ENCODE measurements around the gene ATXN3L.
"Not testable (repeated sequence)": the region's sequence is repeated elsewhere in the genome, so short reads cannot be mapped to it uniquely, and the experiment has no call there.

ATXN3L gene

GRCh38 chrX:13304052-13304451 is 15.8 kb downstream of the ATXN3L start:
- no peak for DNase-seq

GRCh38 chrX:13303248-13303647 is 16.6 kb downstream of the ATXN3L start:
- DNase-seq: not testable (repeated sequence)

GRCh38 chrX:13298836-13299235 is 21.0 kb downstream of the ATXN3L start:
- DNase-seq: no peak

- DNase-seq: no peak
These were observed 24.0 kb downstream of the ATXN3L start for GRCh38 chrX:13295841-13296240.

- DNase-seq: no peak
These were observed 26.2 kb downstream of the ATXN3L start for GRCh38 chrX:13293700-13294099.

GRCh38 chrX:13290891-13291614 is 28.8 kb downstream of the ATXN3L start:
- DNase-seq: no peak

- no peak for DNase-seq
These were observed 31.2 kb downstream of the ATXN3L start for GRCh38 chrX:13288671-13289070.

- DNase-seq: no peak
These were observed 32.0 kb downstream of the ATXN3L start for GRCh38 chrX:13287816-13288215.

- DNase-seq: no peak
These were observed 34.2 kb downstream of the ATXN3L start for GRCh38 chrX:13285693-13286092.

- DNase-seq: no peak
These were observed 34.6 kb downstream of the ATXN3L start for GRCh38 chrX:13285229-13285628.

GRCh38 chrX:13284570-13284969 is 35.3 kb downstream of the ATXN3L start:
- no peak for DNase-seq

GRCh38 chrX:13283950-13284546 is 35.8 kb downstream of the ATXN3L start:
- DNase-seq: no peak

GRCh38 chrX:13283512-13283911 is 36.3 kb downstream of the ATXN3L start:
- DNase-seq: no peak

GRCh38 chrX:13281289-13281688 is 38.6 kb downstream of the ATXN3L start:
- no peak for DNase-seq

- DNase-seq: no peak
These were observed 40.4 kb downstream of the ATXN3L start for GRCh38 chrX:13279279-13280018.

GRCh38 chrX:13277539-13277938 is 42.3 kb downstream of the ATXN3L start:
- DNase-seq: no peak

- no peak for DNase-seq
These were observed 42.9 kb downstream of the ATXN3L start for GRCh38 chrX:13276991-13277390.

GRCh38 chrX:13275031-13275430 is 44.8 kb downstream of the ATXN3L start:
- DNase-seq: no peak

- no peak for DNase-seq
These were observed 47.4 kb downstream of the ATXN3L start for GRCh38 chrX:13272426-13272825.

- DNase-seq: no peak
These were observed 48.3 kb downstream of the ATXN3L start for GRCh38 chrX:13271511-13271910.

GRCh38 chrX:13270360-13270759 is 49.5 kb downstream of the ATXN3L start:
- DNase-seq: no peak

- no peak for DNase-seq
These were observed 51.0 kb downstream of the ATXN3L start for GRCh38 chrX:13268874-13269273.

Data from effector CD4-positive, alpha-beta T cell (primary cell).